Measurements from ENCODE around the gene GRHL1.

Gene GRHL1

DNA sequence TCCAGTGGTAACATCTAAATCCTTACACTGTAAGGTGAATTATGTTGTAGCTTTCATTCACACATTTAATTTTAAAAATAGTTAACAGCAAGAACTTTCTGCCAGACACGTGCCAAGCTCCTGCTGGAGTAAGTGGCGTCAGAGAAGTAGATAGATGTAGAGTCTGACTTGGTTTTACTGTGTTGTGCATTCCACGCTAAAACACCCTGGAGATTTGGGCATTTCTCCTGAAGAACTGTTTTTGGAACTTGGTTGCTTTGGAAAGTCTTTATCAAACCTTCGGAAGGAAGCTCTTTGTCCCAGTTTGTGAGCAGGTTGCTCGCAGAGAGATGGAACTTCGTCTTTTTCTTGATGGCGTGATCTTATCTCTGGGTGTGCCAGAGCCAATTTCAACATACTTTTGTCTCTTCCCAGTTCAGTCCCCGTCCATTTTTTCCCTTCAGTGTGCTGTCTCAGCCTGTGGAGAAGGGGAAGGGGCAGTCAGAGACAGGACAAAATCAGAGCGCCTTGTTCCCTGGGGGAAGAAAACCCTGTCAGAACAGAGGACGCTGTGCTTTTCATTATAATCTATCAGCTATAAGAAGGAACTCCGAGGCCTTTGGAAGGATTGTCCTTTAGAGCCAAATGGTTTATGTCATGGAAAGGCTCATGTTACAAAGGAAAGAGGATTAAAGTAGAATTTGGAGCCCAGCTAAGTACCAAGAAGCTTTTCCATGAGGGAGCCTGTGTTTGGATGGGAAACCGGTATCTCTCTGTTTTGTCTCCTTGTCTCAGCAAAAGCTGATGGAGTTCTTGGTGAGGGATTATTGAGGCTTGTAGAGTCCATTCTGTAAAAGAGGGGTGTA lies 18.9 kb downstream of the GRHL1 start:
- no peaks in the 10 kb centered on the region for H3K9me2 ChIP-seq (replicated peaks; ENCODE audit: control insufficient read depth, low read length)
- H3K4me1 ChIP-seq (ENCODE audit: control insufficient read depth, low read length), result peaks cover 29% of the 10 kb centered on the region
- no peaks in the 10 kb centered on the region for H3K27me3 ChIP-seq (ENCODE audit: control insufficient read depth, low read length)
- H3K9me3 ChIP-seq (ENCODE audit: control insufficient read depth, insufficient read depth, low read length), result no peaks in the 10 kb centered on the region
- H3K4me3 ChIP-seq (ENCODE audit: low read length), result no peak overlapping the region
- no peak overlapping the region for H3K4me2 ChIP-seq (ENCODE audit: low read length)
- H4K20me1 ChIP-seq (ENCODE audit: control insufficient read depth, insufficient read depth, low read depth, low read length), result no peaks in the 10 kb centered on the region
- H3K27ac ChIP-seq (ENCODE audit: low read depth, low read length), result no peak overlapping the region
- H3F3A ChIP-seq (ENCODE audit: control insufficient read depth, insufficient read depth), result peaks cover 6% of the 10 kb centered on the region; the same call in 1 of the 2 replicates
- no peaks in the 10 kb centered on the region for H3K36me3 ChIP-seq (ENCODE audit: control insufficient read depth, low read length)
- TF ChIP-seq, protein P1, sequence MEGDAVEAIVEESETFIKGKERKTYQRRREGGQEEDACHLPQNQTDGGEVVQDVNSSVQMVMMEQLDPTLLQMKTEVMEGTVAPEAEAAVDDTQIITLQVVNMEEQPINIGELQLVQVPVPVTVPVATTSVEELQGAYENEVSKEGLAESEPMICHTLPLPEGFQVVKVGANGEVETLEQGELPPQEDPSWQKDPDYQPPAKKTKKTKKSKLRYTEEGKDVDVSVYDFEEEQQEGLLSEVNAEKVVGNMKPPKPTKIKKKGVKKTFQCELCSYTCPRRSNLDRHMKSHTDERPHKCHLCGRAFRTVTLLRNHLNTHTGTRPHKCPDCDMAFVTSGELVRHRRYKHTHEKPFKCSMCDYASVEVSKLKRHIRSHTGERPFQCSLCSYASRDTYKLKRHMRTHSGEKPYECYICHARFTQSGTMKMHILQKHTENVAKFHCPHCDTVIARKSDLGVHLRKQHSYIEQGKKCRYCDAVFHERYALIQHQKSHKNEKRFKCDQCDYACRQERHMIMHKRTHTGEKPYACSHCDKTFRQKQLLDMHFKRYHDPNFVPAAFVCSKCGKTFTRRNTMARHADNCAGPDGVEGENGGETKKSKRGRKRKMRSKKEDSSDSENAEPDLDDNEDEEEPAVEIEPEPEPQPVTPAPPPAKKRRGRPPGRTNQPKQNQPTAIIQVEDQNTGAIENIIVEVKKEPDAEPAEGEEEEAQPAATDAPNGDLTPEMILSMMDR (IDR thresholded peaks at IDR 0.05; ENCODE audit: low read depth, low read length, poor library complexity, severe bottlenecking), result no peak
- TF ChIP-seq EZH2phosphoT487 (IDR thresholded peaks at IDR 0.05; ENCODE audit: borderline replicate concordance, low read length), result no peak
- H3K79me2 ChIP-seq (ENCODE audit: control insufficient read depth, low read length), result no peaks in the 10 kb centered on the region

DNA sequence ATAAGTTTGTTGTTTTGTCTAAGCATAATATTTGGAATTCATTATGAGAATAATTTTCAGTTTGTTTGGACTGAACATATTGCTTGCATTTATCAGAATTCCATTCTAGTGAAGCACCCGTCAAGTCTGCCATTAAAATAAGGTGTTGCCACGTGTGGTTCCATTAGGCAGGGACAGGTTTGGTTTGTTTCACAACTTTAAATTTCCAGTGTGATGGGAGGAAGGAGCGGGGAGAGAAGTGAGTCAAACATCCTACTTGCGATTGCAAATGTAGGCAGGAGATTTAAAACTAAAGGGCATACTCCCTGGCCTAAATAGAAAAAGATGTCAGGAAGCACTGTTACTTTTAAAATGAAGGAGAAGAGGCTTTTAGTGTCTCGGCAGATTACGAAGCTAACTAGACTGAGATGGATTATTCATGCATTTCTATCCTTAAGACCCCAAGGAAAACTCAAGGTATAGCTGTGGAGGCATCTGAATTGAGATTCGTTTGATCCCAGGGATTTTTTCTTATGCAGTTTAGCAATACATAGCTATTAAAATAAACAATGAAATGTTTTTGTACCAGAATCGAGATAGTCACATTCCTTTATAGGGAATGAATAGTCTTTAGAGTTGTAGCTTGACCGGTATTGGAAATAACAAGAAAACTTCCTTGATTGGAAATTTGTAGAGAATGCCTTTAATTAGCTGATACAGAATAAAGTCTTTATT lies 19.8 kb downstream of the GRHL1 start:
- H3K9me3 ChIP-seq (ENCODE audit: control insufficient read depth, insufficient read depth, low read length), result no peaks in the 10 kb centered on the region

DNA sequence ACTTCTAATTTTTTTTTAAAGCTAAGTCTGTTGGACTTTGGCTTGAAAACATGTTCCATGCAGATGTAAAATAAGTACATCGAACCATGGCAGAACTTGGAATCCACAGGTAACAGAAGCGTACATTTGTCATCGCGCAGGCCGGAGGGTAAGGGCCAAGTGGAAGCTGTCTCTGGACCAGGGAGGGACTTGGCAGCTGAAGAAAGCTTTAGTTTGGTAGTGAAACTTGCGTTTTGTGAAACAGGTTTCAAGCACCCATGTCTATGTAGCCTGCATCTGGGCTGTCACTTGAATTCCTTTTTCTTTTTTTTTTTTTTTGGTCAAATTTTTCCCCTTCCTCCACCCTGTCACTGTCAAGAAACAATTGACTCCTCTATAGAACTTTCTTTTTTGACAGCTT lies 20.4 kb downstream of the GRHL1 start:
- no peaks in the 10 kb centered on the region for H3K36me3 ChIP-seq (ENCODE audit: control insufficient read depth, low read length)
- H3K27me3 ChIP-seq (ENCODE audit: control insufficient read depth, low read length), result no peaks in the 10 kb centered on the region
- peaks cover 16% of the 10 kb centered on the region for H3K4me1 ChIP-seq (ENCODE audit: control insufficient read depth, low read length)
- H4K20me1 ChIP-seq (ENCODE audit: control insufficient read depth, insufficient read depth, low read depth, low read length), result no peaks in the 10 kb centered on the region
- H3K79me2 ChIP-seq (ENCODE audit: control insufficient read depth, low read length), result no peaks in the 10 kb centered on the region
- no peaks in the 10 kb centered on the region for H3K9me3 ChIP-seq (ENCODE audit: control insufficient read depth, insufficient read depth, low read length)
- H3K4me2 ChIP-seq (ENCODE audit: low read length), result no peak overlapping the region
- H3K27ac ChIP-seq (ENCODE audit: low read depth, low read length), result no peak overlapping the region
- H3F3A ChIP-seq (ENCODE audit: control insufficient read depth, insufficient read depth), result peaks cover under 1% of the 10 kb centered on the region; the same call in 1 of the 2 replicates
- H3K9me2 ChIP-seq (replicated peaks; ENCODE audit: control insufficient read depth, low read length), result no peaks in the 10 kb centered on the region
- no peak overlapping the region for H3K4me3 ChIP-seq (ENCODE audit: low read length)
- TF ChIP-seq EZH2phosphoT487 (IDR thresholded peaks at IDR 0.05; ENCODE audit: borderline replicate concordance, low read length), result no peak
- TF ChIP-seq, protein P1 (IDR thresholded peaks at IDR 0.05; ENCODE audit: low read depth, low read length, poor library complexity, severe bottlenecking), result no peak

More for the DNA sequence above, 19.8 kb downstream of the GRHL1 start:
- Histone ChIP-seq H3K27ac (ENCODE audit: low read depth, low read length) (no peak overlapping the region), H3K9me2 (replicated peaks; ENCODE audit: control insufficient read depth, low read length) (no peaks in the 10 kb centered on the region), H3K27me3 (ENCODE audit: control insufficient read depth, low read length) (no peaks in the 10 kb centered on the region), H4K20me1 (ENCODE audit: control insufficient read depth, insufficient read depth, low read depth, low read length) (no peaks in the 10 kb centered on the region), H3K4me3 (ENCODE audit: low read length) (no peak overlapping the region), H3F3A (ENCODE audit: control insufficient read depth, insufficient read depth) (peaks cover 6% of the 10 kb centered on the region; the same call in 1 of the 2 replicates), H3K4me1 (ENCODE audit: control insufficient read depth, low read length) (peaks cover 21% of the 10 kb centered on the region), H3K36me3 (ENCODE audit: control insufficient read depth, low read length) (no peaks in the 10 kb centered on the region), H3K4me2 (ENCODE audit: low read length) (no peak overlapping the region), H3K79me2 (ENCODE audit: control insufficient read depth, low read length) (no peaks in the 10 kb centered on the region)
- TF ChIP-seq, protein P1 (IDR thresholded peaks at IDR 0.05; ENCODE audit: low read depth, low read length, poor library complexity, severe bottlenecking), result no peak
- TF ChIP-seq EZH2phosphoT487 (IDR thresholded peaks at IDR 0.05; ENCODE audit: borderline replicate concordance, low read length), result no peak
